HepG2 (cell line): ENCODE results near the gene MAP3K5. TPM values are rescaled to one million over a fixed set of nuclear protein-coding genes. Genes with fewer than 3 reads are reported as not detected.

ENCODE experiments used
- ATAC-seq: fragments of 200-7000 bp; cut with Tn5 transposase; 3 replicates; pipeline ENCODE4 v1.9.1; 2020; ENCODE audit warnings: mild to moderate bottlenecking, moderate library complexity
- BruUV-seq: library from RNA; stranded (reverse); fragments of 400-500 nt; replicated peaks from 2 replicates; lab custom pipeline; 2021; lab: Mats Ljungman, UMichigan
- CTCF ChIA-PET: fragments of 300-600 bp; formaldehyde crosslinking; extraction: SDS; loops from one replicate; lab custom pipeline; 2021; ENCODE audit warnings: low total read pairs, inconsistent platforms, low intra/inter-chr PET ratio; lab: Yijun Ruan, JAX
- POLR2A ChIA-PET: fragments of 350-600 bp; sonication (Branson Sonifier 250); formaldehyde crosslinking; loops from one replicate; lab custom pipeline; 2020; ENCODE audit warnings: antibody characterized with exemption, inconsistent platforms; lab: Yijun Ruan, JAX
- DNase-seq: peaks from one replicate; pipeline ENCODE4 v3.0.0-alpha.2; 2015; ENCODE audit warnings: low spot score
- FAIRE-seq: peaks from 3 replicates; lab custom pipeline; 2011; peaks lifted over from hg19 to GRCh38; lab: Jason Lieb, UNC
- H2AFZ ChIP-seq: one replicate; pipeline ENCODE4 v1.6.1; 2011; ENCODE audit warnings: low read length, inconsistent platforms
- H3K27ac ChIP-seq: fragments of 300-600 bp; 3 replicates; pipeline ENCODE4 v1.8.0; 2011; ENCODE audit warnings: mixed run types, mild to moderate bottlenecking, mixed read lengths, low read length, inconsistent platforms; ENCODE audit not compliant: insufficient read depth; ENCODE audit errors: extremely low read length
- H3K27me3 ChIP-seq, 2 experiments: fragments of 200-600 bp in 1 of 2; 2 replicates in 1 of 2; 3 replicates in 1 of 2; pipeline versions ENCODE4 v1.6.0 to v1.8.0; 2011; ENCODE audit warnings: low read length in 2 of 2, mild to moderate bottlenecking in 2 of 2, moderate library complexity in 2 of 2, inconsistent platforms in 1 of 2; ENCODE audit not compliant: insufficient read depth in 2 of 2, control insufficient read depth in 1 of 2
- H3K36me3 ChIP-seq, 2 experiments: fragments of 200-600 bp in 1 of 2; replicated peaks in 1 of 2; 2 replicates in 1 of 2; 3 replicates in 1 of 2; pipeline versions ENCODE4 v1.5.1 to v1.8.0; 2011; ENCODE audit warnings: low read length in 2 of 2, inconsistent platforms in 1 of 2; ENCODE audit not compliant: insufficient read depth in 2 of 2, control insufficient read depth in 1 of 2
- H3K4me1 ChIP-seq: 2 replicates; pipeline ENCODE4 v1.5.1; 2012; ENCODE audit warnings: low read length, inconsistent platforms; ENCODE audit not compliant: insufficient read depth
- H3K4me2 ChIP-seq: 2 replicates; pipeline ENCODE4 v1.6.0; 2011; ENCODE audit warnings: low read depth, low read length, inconsistent platforms
- H3K4me3 ChIP-seq, 3 experiments: fragments of 200-600 bp in 1 of 3; sonication (generic), shearing (Covaris generic) in 1 of 3; replicated peaks in 1 of 3; 2 replicates each; pipeline ENCODE4 v1.5.1; 2011 to 2016; ENCODE audit warnings: low read length in 3 of 3, inconsistent platforms in 2 of 3, low read depth in 2 of 3, mild to moderate bottlenecking in 2 of 3, control low read depth in 1 of 3, mixed read lengths in 1 of 3; ENCODE audit not compliant: insufficient read depth in 1 of 3
- H3K79me2 ChIP-seq: one replicate; pipeline ENCODE4 v1.6.1; 2011; ENCODE audit warnings: low read length, inconsistent platforms; ENCODE audit not compliant: insufficient read depth
- H3K9ac ChIP-seq: 2 replicates; pipeline ENCODE4 v1.6.0; 2011; ENCODE audit warnings: mild to moderate bottlenecking, low read depth, low read length, inconsistent platforms; ENCODE audit not compliant: insufficient read depth
- H3K9me3 ChIP-seq: 2 replicates; pipeline ENCODE4 v1.5.1; 2012; ENCODE audit warnings: mild to moderate bottlenecking, low read length
- H4K20me1 ChIP-seq: 2 replicates; pipeline ENCODE4 v1.6.0; 2011; ENCODE audit warnings: inconsistent platforms, mild to moderate bottlenecking, low read length, moderate library complexity; ENCODE audit not compliant: insufficient read depth
- ARID5B ChIP-seq: IDR thresholded peaks from 2 replicates; pipeline ENCODE4 v1.4.0; 2020; ENCODE audit warnings: mild to moderate bottlenecking, missing genetic modification reagents
- GTF3A ChIP-seq: sonication (generic); formaldehyde crosslinking; conservative IDR thresholded peaks from 2 replicates; pipeline ENCODE4 v1.4.0; 2020; ENCODE audit warnings: mild to moderate bottlenecking, missing genetic modification reagents
- MAFK ChIP-seq, 2 experiments: IDR thresholded peaks in 1 of 2; conservative IDR thresholded peaks in 1 of 2; 2 replicates each; pipeline ENCODE4 v1.6.1; 2011; ENCODE audit warnings: improper control_type of control experiment in 2 of 2, low read length in 2 of 2
- POLR2A ChIP-seq, 2 experiments: IDR thresholded peaks; 2 replicates each; pipeline ENCODE4 v1.6.1; 2011; ENCODE audit warnings: low read depth in 2 of 2, low read length in 2 of 2, mild to moderate bottlenecking in 1 of 2, moderate library complexity in 1 of 2; ENCODE audit not compliant: insufficient read depth in 1 of 2
- TAF15 ChIP-seq: fragments of 200-400 bp; formaldehyde crosslinking; IDR thresholded peaks from one replicate; pipeline ENCODE4 v1.6.1; 2018; ENCODE audit warnings: mild to moderate bottlenecking, low read depth, low read length; ENCODE audit not compliant: poor library complexity, severe bottlenecking
- ZNF619 ChIP-seq: sonication (generic); formaldehyde crosslinking; IDR thresholded peaks from 2 replicates; pipeline ENCODE4 v1.4.0; 2020; ENCODE audit warnings: mild to moderate bottlenecking, missing genetic modification reagents
- ZSCAN31 ChIP-seq: sonication (generic); formaldehyde crosslinking; IDR thresholded peaks from 2 replicates; pipeline ENCODE4 v1.5.0; 2020; ENCODE audit warnings: low read depth, mild to moderate bottlenecking, missing genetic modification reagents
- WGBS: methylation state at CpG from one replicate; pipeline ENCODE4 v1.1.6; 2017; ENCODE audit warnings: low lambda C conversion rate; 5-methylcytosine and 5-hydroxymethylcytosine counted together
- in situ Hi-C: cut with HindIII; loops from 2 replicates; pipeline ENCODE4 v1.10.0; 2017; ENCODE audit warnings: low pct_unique_long_range_greater_than_20kb; ENCODE audit not compliant: extremely low pct_ligation_motif_present
- intact Hi-C: fragments of 100-400 bp; cut with micrococcal nuclease; formaldehyde crosslinking; loops from one replicate; pipeline ENCODE4 v1.10.0; 2022; ENCODE audit not compliant: unreplicated experiment
- polyA plus RNA-seq, 8 experiments: library from polyadenylated mRNA; depleted of rRNA in 3 of 8; stranded (reverse) in 7 of 8; unstranded in 1 of 8; fragments of >200 nt; fragmentation: Illumina TruSeq in 4 of 8; extraction: Trizol in 4 of 8; gene quantifications; 2 replicates each; pipeline versions ENCODE4 v1.2.1 to v1.2.3, GENCODE V29; 2011 to 2016; ENCODE audit warnings: low read depth in 4 of 8, missing spikeins in 1 of 8, mixed read lengths in 1 of 8; ENCODE audit not compliant: insufficient read depth in 1 of 8
- total RNA-seq, 5 experiments: library from RNA; depleted of rRNA; stranded (reverse); fragments of >200 nt; fragmentation: Illumina TruSeq; extraction: Trizol; gene quantifications; 2 replicates each; pipeline ENCODE4 v1.2.3, GENCODE V29; 2016; ENCODE audit warnings: low read depth in 1 of 5

The MAP3K5 gene
- total and polyA plus RNA-seq, 2 of the 13 experiments (the other 11 are each of a cell fraction or from before 2014, with no cell fraction given) = not detected

- TF ChIP-seq GTF3A (CRISPR knock-in tag) = no peak
- TF ChIP-seq MAFK (conservative IDR thresholded peaks at IDR 0.05 in 1 of 2, IDR thresholded peaks at IDR 0.05 in 1 of 2; ENCODE audit: low read length in 2 of 2) = peak in 1 of 2 experiments; percentile 26; a peak in 1 of 4 replicates
- H3K9me3 ChIP-seq = no peaks in the 10 kb centered on the region
- in situ Hi-C loops (loop anchor here (25.0 kb wide), 1 partner anchor 285 kb away; the partner anchor contains the start of gene SLC35D3), intact Hi-C loops (no loop called here)
- H3K4me3 ChIP-seq = no peak overlapping the region
- ChIA-PET POLR2A (no interaction called here), CTCF (no interaction called here)
- peaks cover 0 to 18% of the 10 kb centered on the region in 2 experiments; a peak in 3 of 5 replicates for H3K27me3 ChIP-seq
- H3K4me2 ChIP-seq = no peak overlapping the region
- no peak overlapping the region for H3K9ac ChIP-seq
- no peaks in the 10 kb centered on the region for H3K4me1 ChIP-seq
- H3K79me2 ChIP-seq = no peaks in the 10 kb centered on the region
- 27% methylated on average over 5 of the region's 5 CpGs for WGBS
- DNase-seq (no peak), ATAC-seq (no peak), FAIRE-seq (no peak)
- H4K20me1 ChIP-seq = no peaks in the 10 kb centered on the region
- BruUV-seq = no TSS peak
- no peak overlapping the region for H2AFZ ChIP-seq
- H3K27ac ChIP-seq = no peak overlapping the region
- H3K36me3 ChIP-seq = no peaks in the 10 kb centered on the region
Observed at GRCh38 chr6:136627191-136627590, 165.1 kb downstream of the MAP3K5 start.

- H3K4me1 ChIP-seq = no peaks in the 10 kb centered on the region
- no peaks in the 10 kb centered on the region for H3K9me3 ChIP-seq
- no peak for TF ChIP-seq ZNF619 (CRISPR knock-in tag)
- no peak for TF ChIP-seq ARID5B (CRISPR knock-in tag)
- no peak for TF ChIP-seq TAF15
- no peak for TF ChIP-seq ZSCAN31 (CRISPR knock-in tag)
- no peak for TF ChIP-seq POLR2A (IDR thresholded peaks at IDR 0.05; ENCODE audit: insufficient read depth in 1 of 2, low read depth in 2 of 2, low read length in 2 of 2)
- intact Hi-C loops (no loop called here), in situ Hi-C loops (loop anchor here (25.0 kb wide), 1 partner anchor 287 kb away; the partner anchor contains the start of gene SLC35D3)
- H3K36me3 ChIP-seq = no peaks in the 10 kb centered on the region
- no peak overlapping the region for H3K4me3 ChIP-seq
- FAIRE-seq (no peak), ATAC-seq (no peak), DNase-seq (no peak)
- no peak overlapping the region for H2AFZ ChIP-seq
- H3K27me3 ChIP-seq = peaks cover 0 to 28% of the 10 kb centered on the region in 2 experiments; a peak in 3 of 5 replicates
- ChIA-PET POLR2A (no interaction called here), CTCF (no interaction called here)
- H3K79me2 ChIP-seq = no peaks in the 10 kb centered on the region
- WGBS = 5% methylated on average over 1 of the region's 1 CpG
- BruUV-seq = no TSS peak
- no peak overlapping the region for H3K9ac ChIP-seq
- H3K4me2 ChIP-seq = no peak overlapping the region
- no peak overlapping the region for H3K27ac ChIP-seq
- no peaks in the 10 kb centered on the region for H4K20me1 ChIP-seq
Observed at GRCh38 chr6:136625293-136625692, 167.0 kb downstream of the MAP3K5 start.
